GM18502 (cell line): ENCODE measurements around the gene PPIL6.
A peak's percentile ranks its signal among the peaks of the same experiment; 100 is the strongest.

Experiments used
- ATAC-seq: cut with Tn5 transposase; IDR thresholded peaks from one replicate; pipeline ENCODE4 v1.9.1; 2021; ENCODE audit warnings: mild to moderate bottlenecking; ENCODE audit not compliant: unreplicated experiment, poor library complexity

The PPIL6 gene

GRCh38 chr6:109440331-109441068 lies at the start of gene PPIL6, which contains the start of gene SMPD2:
PPIL6 (minus strand) TSS chr6:109440628; CDS start chr6:109440590, 38 bp downstream.
SMPD2 (plus strand) TSS chr6:109440724; CDS start chr6:109441122, 398 bp downstream.
- ATAC-seq, result peak; percentile 88

GRCh38 chr6:109488001-109488400 lies 47.6 kb upstream of the PPIL6 start:
- no peak for ATAC-seq

GRCh38 chr6:109486068-109486467 lies 45.6 kb upstream of the PPIL6 start:
- no peak for ATAC-seq

- ATAC-seq, result no peak
Measured at GRCh38 chr6:109485266-109485935, 45.0 kb upstream of the PPIL6 start.

GRCh38 chr6:109484122-109484521 lies 43.7 kb upstream of the PPIL6 start:
- no peak for ATAC-seq

- no peak for ATAC-seq
Measured at GRCh38 chr6:109483735-109484057, 43.3 kb upstream of the PPIL6 start.

GRCh38 chr6:109482905-109483734 lies 42.7 kb upstream of the PPIL6 start, which contains the start of gene ZBTB24:
ZBTB24 (minus strand) TSS chr6:109483219; CDS start chr6:109482026, 1,193 bp downstream.
- ATAC-seq, result peak; percentile 88

GRCh38 chr6:109480993-109481480 lies 40.6 kb upstream of the PPIL6 start:
- ATAC-seq, result no peak

GRCh38 chr6:109478841-109479624 lies 38.6 kb upstream of the PPIL6 start:
- ATAC-seq, result no peak

GRCh38 chr6:109478222-109478805 lies 37.9 kb upstream of the PPIL6 start:
- ATAC-seq, result no peak

- ATAC-seq, result no peak
Measured at GRCh38 chr6:109477725-109478124, 37.3 kb upstream of the PPIL6 start.

- ATAC-seq, result no peak
Measured at GRCh38 chr6:109477184-109477583, 36.8 kb upstream of the PPIL6 start.

GRCh38 chr6:109475625-109476024 lies 35.2 kb upstream of the PPIL6 start:
- ATAC-seq, result no peak

- no peak for ATAC-seq
Measured at GRCh38 chr6:109474995-109475394, 34.6 kb upstream of the PPIL6 start.

- no peak for ATAC-seq
Measured at GRCh38 chr6:109473120-109473519, 32.7 kb upstream of the PPIL6 start.

- peak; percentile 70 for ATAC-seq
Measured at GRCh38 chr6:109472132-109472995, 31.9 kb upstream of the PPIL6 start.

- no peak for ATAC-seq
Measured at GRCh38 chr6:109471105-109471810, 30.8 kb upstream of the PPIL6 start.

GRCh38 chr6:109469591-109470189 lies 29.3 kb upstream of the PPIL6 start:
- no peak for ATAC-seq
